HG03060 (cell line): ENCODE measurements around the gene ACTL10.

ENCODE experiments used
- ATAC-seq: cut with Tn5 transposase; IDR thresholded peaks from one replicate; pipeline ENCODE4 v1.9.1; 2021; ENCODE audit warnings: low read depth, moderate number of reproducible peaks; ENCODE audit not compliant: unreplicated experiment

ACTL10 gene

DNA sequence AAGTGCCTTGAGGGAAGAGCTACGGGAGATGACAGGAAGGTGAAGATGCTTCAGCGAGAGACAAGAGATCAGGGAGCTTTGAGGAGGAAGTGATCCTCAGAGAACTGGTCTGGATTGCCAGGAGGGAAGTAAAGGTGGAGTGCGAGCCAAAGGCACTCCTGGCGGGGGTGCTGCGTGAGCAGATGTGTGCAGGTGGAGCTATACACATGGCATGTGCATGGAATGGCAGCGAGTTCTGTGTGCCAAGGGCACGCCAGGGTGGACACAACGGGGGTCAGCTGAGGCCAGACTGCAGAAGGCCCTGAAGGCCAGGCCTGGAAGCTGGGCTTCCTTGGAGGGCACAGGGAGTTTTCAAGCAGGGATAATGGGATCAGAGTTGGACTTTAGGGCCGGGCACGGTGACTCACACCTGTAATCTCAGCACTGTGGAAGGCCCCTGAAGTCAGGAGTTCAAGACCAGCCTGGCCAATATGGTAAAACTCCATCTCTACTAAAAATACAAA is 47.2 kb downstream of the ACTL10 start:
- ATAC-seq, result no peak

DNA sequence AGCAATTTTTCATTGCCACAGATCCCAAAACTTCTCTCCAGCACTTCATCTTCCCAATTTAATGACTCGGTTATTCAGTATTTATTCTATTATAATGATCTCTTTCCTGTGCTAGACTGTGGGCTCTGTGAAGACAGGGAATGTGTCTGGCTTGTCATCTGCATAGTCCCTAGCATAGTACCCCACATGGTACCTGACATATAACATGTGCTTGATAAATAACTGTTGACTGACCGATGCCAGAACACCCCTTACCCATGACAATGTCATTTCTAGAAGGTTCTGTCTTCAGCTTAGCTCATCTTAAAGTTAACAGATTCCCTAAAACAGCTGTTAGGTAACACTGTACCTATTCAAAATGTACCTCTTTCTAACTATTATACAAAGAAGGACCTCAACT is 49.8 kb downstream of the ACTL10 start:
- no peak for ATAC-seq
